OCI-LY7 (cell line): ENCODE data around the gene TNS1. TPM values are rescaled to one million over a fixed set of nuclear protein-coding genes. Genes with fewer than 3 reads are reported as not detected.

Source experiments
- BruUV-seq: library from RNA; stranded (reverse); fragments of 400-500 nt; replicated peaks from 2 replicates; lab custom pipeline; 2021; lab: Mats Ljungman, UMichigan
- CTCF ChIA-PET: fragments of 300-600 bp; sonication (Branson Sonifier 250); formaldehyde crosslinking; loops from one replicate; lab custom pipeline; 2022; ENCODE audit warnings: antibody characterized with exemption; ENCODE audit not compliant: unreplicated experiment; lab: Charles Lee
- POLR2A ChIA-PET: fragments of 300-600 bp; sonication (Branson Sonifier 250); formaldehyde crosslinking; loops from one replicate; lab custom pipeline; 2022; ENCODE audit warnings: antibody characterized with exemption; lab: Charles Lee
- DNase-seq: peaks from one replicate; pipeline ENCODE4 v3.0.0-alpha.2; 2015; ENCODE audit warnings: low spot score
- H2AFZ ChIP-seq: fragments of 200-600 bp; sonication (generic), shearing (Covaris generic); 2 replicates; pipeline ENCODE4 v1.6.1; 2014; ENCODE audit warnings: mild to moderate bottlenecking, antibody characterized with exemption, low read length, moderate library complexity
- H3K27ac ChIP-seq: fragments of 200-600 bp; sonication (generic); 2 replicates; pipeline ENCODE4 v1.5.1; 2014; ENCODE audit warnings: mixed run types, low read depth, mild to moderate bottlenecking, moderate library complexity, low read length, inconsistent platforms; ENCODE audit not compliant: poor library complexity, severe bottlenecking
- H3K36me3 ChIP-seq: fragments of 200-600 bp; sonication (generic); 2 replicates; pipeline ENCODE4 v1.6.1; 2014; ENCODE audit warnings: mild to moderate bottlenecking, antibody characterized with exemption, low read length, moderate library complexity, mixed read lengths; ENCODE audit not compliant: insufficient read depth
- H3K4me1 ChIP-seq: fragments of 200-600 bp; sonication (generic); 2 replicates; pipeline ENCODE4 v1.5.1; 2014; ENCODE audit warnings: mild to moderate bottlenecking, low read length; ENCODE audit not compliant: insufficient read depth, poor library complexity, severe bottlenecking
- H3K4me2 ChIP-seq: fragments of 200-600 bp; sonication (generic); 2 replicates; pipeline ENCODE4 v1.6.1; 2014; ENCODE audit warnings: mild to moderate bottlenecking, low read length
- H3K4me3 ChIP-seq: fragments of 200-600 bp; sonication (generic); 2 replicates; pipeline ENCODE4 v1.5.1; 2014; ENCODE audit warnings: mild to moderate bottlenecking, low read depth, low read length; ENCODE audit not compliant: poor library complexity, severe bottlenecking
- H3K79me2 ChIP-seq: fragments of 200-600 bp; sonication (generic); 2 replicates; pipeline ENCODE4 v1.6.1; 2016; ENCODE audit warnings: low read depth, mild to moderate bottlenecking, low read length, moderate library complexity, mixed read lengths; ENCODE audit not compliant: insufficient read depth
- H3K9me2 ChIP-seq: fragments of 200-600 bp; sonication (generic); 2 replicates; pipeline ENCODE4 v1.6.1; 2016; ENCODE audit warnings: mild to moderate bottlenecking, low read length, mixed read lengths; ENCODE audit not compliant: insufficient read depth
- H3K9me3 ChIP-seq: fragments of 200-600 bp; sonication (generic); 2 replicates; pipeline ENCODE4 v1.6.1; 2014; ENCODE audit warnings: mild to moderate bottlenecking, mixed run types, low read length, mixed read lengths
- H4K20me1 ChIP-seq: fragments of 200-600 bp; sonication (generic); 2 replicates; pipeline ENCODE4 v1.6.1; 2014; ENCODE audit warnings: mild to moderate bottlenecking, antibody characterized with exemption, low read length, moderate library complexity, mixed read lengths; ENCODE audit not compliant: insufficient read depth
- EZH2phosphoT487 ChIP-seq: fragments of 200-600 bp; sonication (generic); IDR thresholded peaks from 2 replicates; pipeline ENCODE4 v1.6.1; 2018; ENCODE audit warnings: low read depth, borderline replicate concordance, mild to moderate bottlenecking, mixed run types, antibody characterized with exemption, low read length, moderate library complexity, mixed read lengths
- intact Hi-C: fragments of 100-400 bp; cut with micrococcal nuclease; formaldehyde crosslinking; loops from one replicate; pipeline ENCODE4 v1.10.0; 2022; ENCODE audit not compliant: unreplicated experiment
- total RNA-seq, 2 experiments: library from RNA; depleted of rRNA in 1 of 2; stranded (reverse); fragments of >200 nt in 1 of 2; shearing (Covaris generic) in 1 of 2; gene quantifications; 2 replicates each; pipeline ENCODE4 v1.2.3, GENCODE V29; 2014 to 2022
- TF ChIP-seq, protein P1 (sequence below): fragments of 200-600 bp; sonication (generic); conservative IDR thresholded peaks from 2 replicates; pipeline ENCODE4 v1.5.1; 2014; ENCODE audit warnings: mild to moderate bottlenecking, antibody characterized with exemption, low read length, moderate library complexity, mixed read lengths

Gene TNS1
- total RNA-seq, 2 experiments from 2014 or later: not detected

DNA sequence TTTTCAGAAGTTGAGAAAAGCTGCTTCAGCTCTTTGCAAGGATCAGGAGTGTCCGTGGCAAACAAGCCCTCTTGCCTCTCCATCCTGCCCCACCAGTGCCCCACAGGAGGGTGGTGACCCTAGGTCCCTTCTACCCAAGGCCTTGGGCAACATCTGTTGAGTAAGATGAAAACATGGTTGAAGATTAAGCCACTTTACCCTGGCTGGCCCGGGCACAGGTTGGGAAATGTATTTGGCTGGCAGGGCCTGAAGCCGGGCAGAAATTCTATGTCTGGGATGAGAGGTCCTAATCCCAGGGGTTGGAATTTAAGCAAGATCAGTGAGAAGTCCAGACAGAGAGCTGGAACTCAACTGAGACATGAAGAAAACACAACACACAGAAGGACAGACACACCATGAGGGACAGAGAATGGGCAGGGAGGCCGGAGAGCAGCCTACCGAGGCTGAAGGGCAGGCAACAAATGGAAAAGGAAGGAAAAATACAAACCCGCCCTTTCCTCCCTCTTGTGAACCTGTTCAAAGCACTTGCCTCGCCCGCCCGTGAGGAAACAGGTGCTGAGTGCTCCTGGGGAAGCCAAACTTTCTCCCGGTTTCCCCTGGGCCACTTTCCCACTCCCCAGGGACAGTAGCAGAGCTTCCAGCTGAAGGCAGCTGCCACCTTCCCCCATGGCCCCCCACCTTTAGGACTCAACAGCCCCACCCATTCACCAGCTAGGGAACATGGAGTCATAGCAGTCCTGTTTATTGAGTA lies 86.1 kb downstream of the TNS1 start:
- Histone ChIP-seq H3K4me1 (no peaks in the 10 kb centered on the region), H3K4me2 (no peak overlapping the region), H2AFZ (no peak overlapping the region), H3K27ac (no peak overlapping the region), H3K79me2 (no peaks in the 10 kb centered on the region), H3K4me3 (no peak overlapping the region), H3K36me3 (no peaks in the 10 kb centered on the region), H3K9me3 (no peaks in the 10 kb centered on the region), H4K20me1 (no peaks in the 10 kb centered on the region), H3K9me2 (no peaks in the 10 kb centered on the region)
- intact Hi-C loops: no loop called here
- no peak for DNase-seq
- TF ChIP-seq EZH2phosphoT487: no peak
- TF ChIP-seq, protein P1, sequence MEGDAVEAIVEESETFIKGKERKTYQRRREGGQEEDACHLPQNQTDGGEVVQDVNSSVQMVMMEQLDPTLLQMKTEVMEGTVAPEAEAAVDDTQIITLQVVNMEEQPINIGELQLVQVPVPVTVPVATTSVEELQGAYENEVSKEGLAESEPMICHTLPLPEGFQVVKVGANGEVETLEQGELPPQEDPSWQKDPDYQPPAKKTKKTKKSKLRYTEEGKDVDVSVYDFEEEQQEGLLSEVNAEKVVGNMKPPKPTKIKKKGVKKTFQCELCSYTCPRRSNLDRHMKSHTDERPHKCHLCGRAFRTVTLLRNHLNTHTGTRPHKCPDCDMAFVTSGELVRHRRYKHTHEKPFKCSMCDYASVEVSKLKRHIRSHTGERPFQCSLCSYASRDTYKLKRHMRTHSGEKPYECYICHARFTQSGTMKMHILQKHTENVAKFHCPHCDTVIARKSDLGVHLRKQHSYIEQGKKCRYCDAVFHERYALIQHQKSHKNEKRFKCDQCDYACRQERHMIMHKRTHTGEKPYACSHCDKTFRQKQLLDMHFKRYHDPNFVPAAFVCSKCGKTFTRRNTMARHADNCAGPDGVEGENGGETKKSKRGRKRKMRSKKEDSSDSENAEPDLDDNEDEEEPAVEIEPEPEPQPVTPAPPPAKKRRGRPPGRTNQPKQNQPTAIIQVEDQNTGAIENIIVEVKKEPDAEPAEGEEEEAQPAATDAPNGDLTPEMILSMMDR: no peak
- ChIA-PET CTCF (no interaction called here), POLR2A (interaction anchor here (0.8 kb wide), 1 partner anchor 1732 kb away, joined by 10 read pairs; no protein-coding TSS in a partner anchor)
- BruUV-seq: no TSS peak

GRCh38 chr2:217915706-217916105 lies 87.1 kb downstream of the TNS1 start:
- H3K79me2 ChIP-seq: no peaks in the 10 kb centered on the region
- H3K9me2 ChIP-seq: no peaks in the 10 kb centered on the region
- H3K4me3 ChIP-seq: no peak overlapping the region
- H3K4me2 ChIP-seq: no peak overlapping the region
- no peaks in the 10 kb centered on the region for H3K4me1 ChIP-seq
- no peak overlapping the region for H2AFZ ChIP-seq
- no peak overlapping the region for H3K27ac ChIP-seq
- H3K9me3 ChIP-seq: no peaks in the 10 kb centered on the region
- H3K36me3 ChIP-seq: no peaks in the 10 kb centered on the region
- no peak for DNase-seq
- intact Hi-C loops: no loop called here
- H4K20me1 ChIP-seq: no peaks in the 10 kb centered on the region
- CTCF ChIA-PET: no interaction called here
- no peak for TF ChIP-seq EZH2phosphoT487
- TF ChIP-seq, protein P1: no peak
- no TSS peak for BruUV-seq
- POLR2A ChIA-PET: no interaction called here

- no peak for DNase-seq
- H3K27ac ChIP-seq: no peak overlapping the region
- no peak for TF ChIP-seq EZH2phosphoT487
- TF ChIP-seq, protein P1: no peak
- no peaks in the 10 kb centered on the region for H3K79me2 ChIP-seq
- no peak overlapping the region for H2AFZ ChIP-seq
- no TSS peak for BruUV-seq
- no peaks in the 10 kb centered on the region for H3K36me3 ChIP-seq
- no peaks in the 10 kb centered on the region for H3K4me1 ChIP-seq
- intact Hi-C loops: no loop called here
- ChIA-PET CTCF (no interaction called here), POLR2A (no interaction called here)
- H3K9me3 ChIP-seq: no peaks in the 10 kb centered on the region
- H3K9me2 ChIP-seq: no peaks in the 10 kb centered on the region
- H3K4me3 ChIP-seq: no peak overlapping the region
- no peak overlapping the region for H3K4me2 ChIP-seq
- no peaks in the 10 kb centered on the region for H4K20me1 ChIP-seq
Observed at GRCh38 chr2:217914878-217915277, 87.9 kb downstream of the TNS1 start.
